WTC11 (cell line): ENCODE measurements around the gene ZNF491. TPM values are rescaled to one million over a fixed set of nuclear protein-coding genes. Genes with fewer than 3 reads are reported as not detected.

Experiments
- ATAC-seq: fragments of 200-7000 bp; cut with Tn5 transposase; 2 replicates; pipeline ENCODE4 v1.10.0; 2021; ENCODE audit warnings: mild to moderate bottlenecking, moderate library complexity
- CTCF ChIA-PET: fragments of 300-600 bp; sonication (Branson Sonifier 250); formaldehyde crosslinking; loops from one replicate; lab custom pipeline; 2021; ENCODE audit warnings: antibody characterized with exemption; lab: Charles Lee
- POLR2A ChIA-PET: fragments of 350-600 bp; sonication (Branson Sonifier 250); formaldehyde crosslinking; loops from one replicate; lab custom pipeline; 2021; ENCODE audit warnings: antibody characterized with exemption; lab: Charles Lee
- DNase-seq: peaks from one replicate; pipeline ENCODE4 v3.0.0; 2021; ENCODE audit warnings: low spot score
- H3K27ac Mint-ChIP-seq: 2 replicates; pipeline ENCODE4 v1.8.0; 2021; ENCODE audit warnings: mixed read lengths
- H3K27me3 Mint-ChIP-seq: 2 replicates; pipeline ENCODE4 v1.8.0; 2021; ENCODE audit warnings: low read depth, mild to moderate bottlenecking, moderate library complexity, mixed read lengths
- H3K36me3 Mint-ChIP-seq: 2 replicates; pipeline ENCODE4 v1.8.0; 2021; ENCODE audit warnings: mixed read lengths
- H3K4me1 Mint-ChIP-seq: 2 replicates; pipeline ENCODE4 v1.8.0; 2022; ENCODE audit warnings: mixed read lengths
- H3K4me3 Mint-ChIP-seq: 2 replicates; pipeline ENCODE4 v1.8.0; 2021; ENCODE audit warnings: mild to moderate bottlenecking, moderate library complexity, mixed read lengths
- H3K9me3 Mint-ChIP-seq: 2 replicates; pipeline ENCODE4 v1.8.0; 2021; ENCODE audit warnings: mixed read lengths
- AR ChIP-seq: fragments of 250-450 bp; sonication (Bioruptor Pico); IDR thresholded peaks from 2 replicates; pipeline ENCODE4 v1.9.0; 2021; ENCODE audit warnings: mild to moderate bottlenecking
- ARID4B ChIP-seq: sonication (generic); formaldehyde crosslinking; IDR thresholded peaks from 2 replicates; pipeline ENCODE4 v1.8.0; 2023; ENCODE audit warnings: missing genetic modification reagents, mild to moderate bottlenecking, borderline replicate concordance
- E2F5 ChIP-seq: sonication (generic); formaldehyde crosslinking; IDR thresholded peaks from 2 replicates; pipeline ENCODE4 v1.8.1; 2022; ENCODE audit warnings: mild to moderate bottlenecking, moderate library complexity, missing genetic modification reagents
- FOXP1 ChIP-seq: sonication (generic); formaldehyde crosslinking; IDR thresholded peaks from 2 replicates; pipeline ENCODE4 v1.8.0; 2022; ENCODE audit warnings: missing genetic modification reagents, mild to moderate bottlenecking, moderate library complexity, borderline replicate concordance
- HMGXB4 ChIP-seq: sonication (generic); formaldehyde crosslinking; IDR thresholded peaks from 2 replicates; pipeline ENCODE4 v1.8.1; 2023; ENCODE audit warnings: mild to moderate bottlenecking, moderate library complexity, missing genetic modification reagents
- IRF1 ChIP-seq: sonication (generic); formaldehyde crosslinking; IDR thresholded peaks from 2 replicates; pipeline ENCODE4 v1.8.0; 2023; ENCODE audit warnings: missing genetic modification reagents
- JAZF1 ChIP-seq: fragments of 250-450 bp; sonication (Bioruptor Pico); IDR thresholded peaks from 2 replicates; pipeline ENCODE4 v1.9.0; 2021; ENCODE audit warnings: moderate library complexity, mild to moderate bottlenecking, inconsistent platforms
- JUN ChIP-seq: sonication (generic); formaldehyde crosslinking; IDR thresholded peaks from 2 replicates; pipeline ENCODE4 v1.8.0; 2023; ENCODE audit warnings: mild to moderate bottlenecking, missing genetic modification reagents
- MAX ChIP-seq: sonication (generic); formaldehyde crosslinking; IDR thresholded peaks from 2 replicates; pipeline ENCODE4 v1.8.0; 2022; ENCODE audit warnings: mild to moderate bottlenecking, missing genetic modification reagents
- MYBL2 ChIP-seq: sonication (generic); formaldehyde crosslinking; IDR thresholded peaks from 2 replicates; pipeline ENCODE4 v1.8.1; 2023; ENCODE audit warnings: mild to moderate bottlenecking, moderate library complexity, missing genetic modification reagents
- NFE2L1 ChIP-seq: sonication (generic); formaldehyde crosslinking; IDR thresholded peaks from 2 replicates; pipeline ENCODE4 v1.8.1; 2023; ENCODE audit warnings: missing genetic modification reagents
- NFYB ChIP-seq: sonication (generic); formaldehyde crosslinking; conservative IDR thresholded peaks from 2 replicates; pipeline ENCODE4 v1.8.0; 2022; ENCODE audit warnings: low read depth, missing genetic modification reagents
- PREB ChIP-seq: sonication (generic); formaldehyde crosslinking; IDR thresholded peaks from 2 replicates; pipeline ENCODE4 v1.8.1; 2022; ENCODE audit warnings: mild to moderate bottlenecking, missing genetic modification reagents, moderate library complexity, borderline replicate concordance
- RELA ChIP-seq: sonication (generic); formaldehyde crosslinking; IDR thresholded peaks from 2 replicates; pipeline ENCODE4 v1.8.1; 2022; ENCODE audit warnings: missing genetic modification reagents, mild to moderate bottlenecking, borderline replicate concordance
- SMAD4 ChIP-seq: sonication (generic); formaldehyde crosslinking; IDR thresholded peaks from 2 replicates; pipeline ENCODE4 v1.8.0; 2022; ENCODE audit warnings: mild to moderate bottlenecking, missing genetic modification reagents
- SP1 ChIP-seq: sonication (generic); formaldehyde crosslinking; conservative IDR thresholded peaks from 2 replicates; pipeline ENCODE4 v1.8.1; 2022; ENCODE audit warnings: missing genetic modification reagents
- TCF7 ChIP-seq: sonication (generic); formaldehyde crosslinking; IDR thresholded peaks from 2 replicates; pipeline ENCODE4 v1.8.0; 2022; ENCODE audit warnings: mild to moderate bottlenecking, low read depth, missing genetic modification reagents, moderate library complexity
- TP53 ChIP-seq: sonication (generic); formaldehyde crosslinking; IDR thresholded peaks from 2 replicates; pipeline ENCODE4 v1.8.1; 2023; ENCODE audit warnings: mild to moderate bottlenecking, missing genetic modification reagents
- ZNF219 ChIP-seq: sonication (generic); formaldehyde crosslinking; IDR thresholded peaks from 2 replicates; pipeline ENCODE4 v1.8.0; 2023; ENCODE audit warnings: missing genetic modification reagents, mild to moderate bottlenecking, borderline replicate concordance
- ZNF425 ChIP-seq: fragments of 250-450 bp; sonication (Bioruptor Pico); conservative IDR thresholded peaks from 2 replicates; pipeline ENCODE4 v1.9.0; 2021; ENCODE audit warnings: mild to moderate bottlenecking
- total RNA-seq: library from RNA; stranded (reverse); gene quantifications from 3 replicates; pipeline ENCODE4 v1.2.3, GENCODE V29; 2021

ZNF491 gene
- total RNA-seq, 1 experiment from 2014 or later: 2.1 TPM

- Mint-ChIP-seq H3K36me3 (peaks cover 4% of the 10 kb centered on the region), H3K27me3 (peaks cover 70% of the 10 kb centered on the region), H3K4me3 (peak within 1 kb of the TSS; percentile 95), H3K27ac (peak within 1 kb of the TSS; percentile 79), H3K4me1 (peaks cover 4% of the 10 kb centered on the region; the same call in 1 of the 2 replicates), H3K9me3 (peaks cover 27% of the 10 kb centered on the region)
- ATAC-seq (peak; percentile 98), DNase-seq (peak; percentile 97)
- ChIA-PET CTCF (interaction anchor here (0.7 to 1.9 kb wide), 4 partner anchors 31 to 218 kb away, joined by 3 to 14 read pairs (median 6); partner anchors contain the start of genes ZNF439 and ZNF491), POLR2A (interaction anchor here (0.7 to 1.3 kb wide), 3 partner anchors 47 to 91 kb away, joined by 4 to 5 read pairs (median 4); partner anchors contain the start of gene ZNF440)
- TF ChIP-seq IRF1 (CRISPR knock-in tag): 0 out of 2 replicates have a peak, but pooled peaks have one; percentile 22
- TF ChIP-seq TCF7 (CRISPR knock-in tag): 0 out of 2 replicates have a peak, but pooled peaks have one; percentile 27
- TF ChIP-seq ARID4B (CRISPR knock-in tag): peak; percentile 84
- TF ChIP-seq E2F5 (CRISPR knock-in tag): no peak
- TF ChIP-seq FOXP1 (CRISPR knock-in tag): peak; percentile 88
- no peak for TF ChIP-seq TP53 (CRISPR knock-in tag)
- TF ChIP-seq MYBL2: no peak
- TF ChIP-seq NFE2L1: no peak
- peak; percentile 56; the same call in 1 of the 2 replicates for TF ChIP-seq RELA
- peak; percentile 81 for TF ChIP-seq SP1 (CRISPR knock-in tag)
- TF ChIP-seq JAZF1 (CRISPR knock-in tag): no peak
- TF ChIP-seq ZNF425: no peak
- TF ChIP-seq MAX (CRISPR knock-in tag): peak; percentile 78; the same call in 1 of the 2 replicates
- TF ChIP-seq PREB (CRISPR knock-in tag): no peak
- TF ChIP-seq AR: no peak
- peak; percentile 45; the same call in 1 of the 2 replicates for TF ChIP-seq HMGXB4 (CRISPR knock-in tag)
- TF ChIP-seq JUN (CRISPR knock-in tag): 0 out of 2 replicates have a peak, but pooled peaks have one; percentile 66
- TF ChIP-seq SMAD4: peak; percentile 65; the same call in 1 of the 2 replicates
- peak; percentile 84 for TF ChIP-seq NFYB (CRISPR knock-in tag)
- 0 out of 2 replicates have a peak, but pooled peaks have one; percentile 70 for TF ChIP-seq ZNF219 (CRISPR knock-in tag)
Observed at GRCh38 chr19:11766597-11767591, 31.4 kb upstream of the ZNF491 start, which contains the start of gene ZNF441. Gene ZNF441, plus strand, starts transcription at chr19:11767000. Its CDS starts 194 bp downstream, at chr19:11767194.
